K562 (cell line): Measurements from ENCODE around the gene NCOA4.

Source experiments
- ARID4B ChIP-seq: sonication (generic); formaldehyde crosslinking; IDR thresholded peaks from 2 replicates; pipeline ENCODE4 v1.8.0; 2022; ENCODE audit warnings: mild to moderate bottlenecking, missing genetic modification reagents
- ATF3 ChIP-seq, 2 experiments: fragments of 450-650 bp in 1 of 2; sonication (generic) in 1 of 2; formaldehyde crosslinking in 1 of 2; IDR thresholded peaks in 1 of 2; conservative IDR thresholded peaks in 1 of 2; 2 replicates each; pipeline versions ENCODE4 v1.6.1 to v1.8.1; 2016 to 2023; ENCODE audit warnings: mild to moderate bottlenecking in 2 of 2, moderate library complexity in 2 of 2, inconsistent platforms in 1 of 2, missing genetic modification reagents in 1 of 2
- ELK1 ChIP-seq: sonication (generic); formaldehyde crosslinking; IDR thresholded peaks from 2 replicates; pipeline ENCODE4 v1.8.1; 2022; ENCODE audit warnings: missing genetic modification reagents
- KAT7 ChIP-seq: sonication (generic); formaldehyde crosslinking; IDR thresholded peaks from 2 replicates; pipeline ENCODE4 v1.8.0; 2022; ENCODE audit warnings: missing genetic modification reagents, mild to moderate bottlenecking, borderline replicate concordance
- KDM4B ChIP-seq, 2 experiments: fragments of 450-650 bp in 1 of 2; sonication (generic) in 1 of 2; IDR thresholded peaks; 2 replicates each; pipeline ENCODE4 v1.6.1; 2016 to 2017; ENCODE audit warnings: borderline replicate concordance in 2 of 2, antibody characterized with exemption in 1 of 2, low read depth in 1 of 2, mild to moderate bottlenecking in 1 of 2
- NFE2 ChIP-seq: IDR thresholded peaks from 2 replicates; pipeline ENCODE4 v1.6.1; 2014; ENCODE audit warnings: antibody characterized with exemption, low read depth
- SP1 ChIP-seq: sonication (generic); formaldehyde crosslinking; IDR thresholded peaks from 2 replicates; pipeline ENCODE4 v1.8.1; 2022; ENCODE audit warnings: mild to moderate bottlenecking, missing genetic modification reagents
- TCFL5 ChIP-seq: fragments of 250-450 bp; sonication (Bioruptor Pico); conservative IDR thresholded peaks from 2 replicates; pipeline ENCODE4 v1.6.1; 2021; ENCODE audit warnings: mild to moderate bottlenecking, moderate library complexity, matching md5 sums
- ZC3H4 ChIP-seq: sonication (generic); formaldehyde crosslinking; IDR thresholded peaks from 2 replicates; pipeline ENCODE4 v1.9.0; 2021; ENCODE audit warnings: missing genetic modification reagents, borderline replicate concordance
- ZNF407 ChIP-seq: fragments of 450-650 bp; IDR thresholded peaks from 2 replicates; pipeline ENCODE4 v1.6.1; 2016; ENCODE audit warnings: low read depth

- no peak for TF ChIP-seq SP1
- TF ChIP-seq KDM4B (IDR thresholded peaks at IDR 0.05; ENCODE audit: borderline replicate concordance in 2 of 2, low read depth in 1 of 2) = no peak
- no peak for TF ChIP-seq ELK1 (CRISPR knock-in tag)
- TF ChIP-seq ZNF407 = no peak
- no peak for TF ChIP-seq ARID4B
- TF ChIP-seq ATF3 (IDR thresholded peaks at IDR 0.05) = no peak
- no peak for TF ChIP-seq ATF3 (CRISPR knock-in tag; conservative IDR thresholded peaks at IDR 0.05)
- TF ChIP-seq TCFL5 (CRISPR knock-in tag) = no peak
- TF ChIP-seq NFE2 = no peak
- TF ChIP-seq ZC3H4 = no peak
- no peak for TF ChIP-seq KAT7 (CRISPR knock-in tag)
Observed at GRCh38 chr10:46062723-46063428, 32.5 kb upstream of the NCOA4 start.
